K562 (cell line): ENCODE data around the gene RIPOR1. TPM values are rescaled to one million over a fixed set of nuclear protein-coding genes. Genes with fewer than 3 reads are reported as not detected.
A peak's percentile ranks its signal among the peaks of the same experiment; 100 is the strongest.

Source experiments
- ARID4B ChIP-seq: sonication (generic); formaldehyde crosslinking; IDR thresholded peaks from 2 replicates; pipeline ENCODE4 v1.8.0; 2022; ENCODE audit warnings: mild to moderate bottlenecking, missing genetic modification reagents
- BMI1 ChIP-seq: fragments of 150-350 bp; IDR thresholded peaks from 2 replicates; pipeline ENCODE4 v1.6.1; 2014; ENCODE audit warnings: low read length
- CEBPG ChIP-seq, 3 experiments: fragments of 200-800 bp in 1 of 3; sonication (Bioruptor generic) in 1 of 3; sonication (generic) in 1 of 3; formaldehyde crosslinking in 1 of 3; IDR thresholded peaks in 2 of 3; conservative IDR thresholded peaks in 1 of 3; 2 replicates each; pipeline versions ENCODE4 v1.6.1 to v1.8.0; 2016 to 2022; ENCODE audit warnings: missing compliant biosample characterization in 2 of 3, missing genetic modification characterization in 2 of 3, mild to moderate bottlenecking in 1 of 3, missing genetic modification reagents in 1 of 3
- FOXK2 ChIP-seq, 2 experiments: fragments of 450-650 bp; IDR thresholded peaks in 1 of 2; conservative IDR thresholded peaks in 1 of 2; 2 replicates each; pipeline ENCODE4 v1.6.1; 2016; ENCODE audit warnings: low read depth in 2 of 2, mild to moderate bottlenecking in 1 of 2
- PTRF ChIP-seq: fragments of 450-650 bp; IDR thresholded peaks from 2 replicates; pipeline ENCODE4 v1.6.1; 2016; ENCODE audit warnings: mild to moderate bottlenecking, missing genetic modification characterization, missing compliant biosample characterization
- REST ChIP-seq, 2 experiments: fragments of 450-650 bp; formaldehyde crosslinking in 1 of 2; IDR thresholded peaks; 2 replicates each; pipeline versions ENCODE4 v1.4.0 to v1.6.1; 2014 to 2020; ENCODE audit warnings: mild to moderate bottlenecking in 2 of 2, borderline replicate concordance in 1 of 2, low read depth in 1 of 2
- TCF3 ChIP-seq: sonication (generic); formaldehyde crosslinking; IDR thresholded peaks from 2 replicates; pipeline ENCODE4 v1.4.0; 2020; ENCODE audit warnings: mild to moderate bottlenecking, missing genetic modification reagents
- YBX1 ChIP-seq: fragments of 450-650 bp; IDR thresholded peaks from 2 replicates; pipeline ENCODE4 v1.7.1; 2016; ENCODE audit warnings: mild to moderate bottlenecking
- ZNF134 ChIP-seq: fragments of 250-450 bp; sonication (Bioruptor Pico); conservative IDR thresholded peaks from 2 replicates; pipeline ENCODE4 v1.4.0; 2020
- ZNF507 ChIP-seq: conservative IDR thresholded peaks from 2 replicates; pipeline ENCODE4 v1.6.1; 2017; ENCODE audit warnings: missing genetic modification characterization, missing compliant biosample characterization
- polyA plus RNA-seq, 8 experiments: library from polyadenylated mRNA; depleted of rRNA in 4 of 8; stranded (reverse) in 5 of 8; unstranded in 3 of 8; fragments of >200 nt; fragmentation: Nextera tagmentation in 2 of 8; fragmentation: Illumina TruSeq in 1 of 8; extraction: Ambion mirVana in 2 of 8; extraction: Trizol in 1 of 8; gene quantifications; 2 replicates each; pipeline versions ENCODE4 v1.2.1 to v1.2.3, GENCODE V29; 2011 to 2014; ENCODE audit warnings: inconsistent platforms in 1 of 8, missing spikeins in 1 of 8
- total RNA-seq, 7 experiments: library from RNA; depleted of rRNA in 6 of 7; stranded (reverse); fragments of >200 nt in 6 of 7; fragmentation: Illumina TruSeq in 2 of 7; extraction: Trizol in 2 of 7; gene quantifications; 2 replicates each; pipeline versions ENCODE4 v1.2.1 to v1.2.3, GENCODE V29; 2011 to 2021; ENCODE audit warnings: low replicate concordance in 1 of 7
- TF ChIP-seq, protein P1 (sequence below), 3 experiments: IDR thresholded peaks in 2 of 3; conservative IDR thresholded peaks in 1 of 3; 2 replicates each; pipeline ENCODE4 v1.5.1; 2011 to 2012; ENCODE audit warnings: low read length in 3 of 3, mild to moderate bottlenecking in 3 of 3, control low read depth in 2 of 3, improper control_type of control experiment in 1 of 3, inconsistent platforms in 1 of 3, low read depth in 1 of 3, mixed read lengths in 1 of 3, moderate library complexity in 1 of 3; ENCODE audit not compliant: insufficient read depth in 2 of 3

The RIPOR1 gene
- total and polyA plus RNA-seq, 9 of the 15 experiments (the other 6 are each of a cell fraction or from before 2014, with no cell fraction given): 0.36 to 31.1 (median 3.0) TPM

- TF ChIP-seq, protein P1, sequence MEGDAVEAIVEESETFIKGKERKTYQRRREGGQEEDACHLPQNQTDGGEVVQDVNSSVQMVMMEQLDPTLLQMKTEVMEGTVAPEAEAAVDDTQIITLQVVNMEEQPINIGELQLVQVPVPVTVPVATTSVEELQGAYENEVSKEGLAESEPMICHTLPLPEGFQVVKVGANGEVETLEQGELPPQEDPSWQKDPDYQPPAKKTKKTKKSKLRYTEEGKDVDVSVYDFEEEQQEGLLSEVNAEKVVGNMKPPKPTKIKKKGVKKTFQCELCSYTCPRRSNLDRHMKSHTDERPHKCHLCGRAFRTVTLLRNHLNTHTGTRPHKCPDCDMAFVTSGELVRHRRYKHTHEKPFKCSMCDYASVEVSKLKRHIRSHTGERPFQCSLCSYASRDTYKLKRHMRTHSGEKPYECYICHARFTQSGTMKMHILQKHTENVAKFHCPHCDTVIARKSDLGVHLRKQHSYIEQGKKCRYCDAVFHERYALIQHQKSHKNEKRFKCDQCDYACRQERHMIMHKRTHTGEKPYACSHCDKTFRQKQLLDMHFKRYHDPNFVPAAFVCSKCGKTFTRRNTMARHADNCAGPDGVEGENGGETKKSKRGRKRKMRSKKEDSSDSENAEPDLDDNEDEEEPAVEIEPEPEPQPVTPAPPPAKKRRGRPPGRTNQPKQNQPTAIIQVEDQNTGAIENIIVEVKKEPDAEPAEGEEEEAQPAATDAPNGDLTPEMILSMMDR (IDR thresholded peaks at IDR 0.05 in 2 of 3, conservative IDR thresholded peaks at IDR 0.05 in 1 of 3; ENCODE audit: insufficient read depth in 2 of 3, low read depth in 1 of 3, low read length in 3 of 3): no peak; a peak in 1 of 6 replicates
- TF ChIP-seq ARID4B (CRISPR knock-in tag) (no peak), YBX1 (no peak), ZNF134 (CRISPR knock-in tag) (no peak), BMI1 (no peak), REST (IDR thresholded peaks at IDR 0.05; ENCODE audit: borderline replicate concordance) (peak; percentile 39; the same call in 1 of the 2 replicates), REST (CRISPR knock-in tag; IDR thresholded peaks at IDR 0.05; ENCODE audit: low read depth) (no peak), PTRF (tag) (no peak), FOXK2 (conservative IDR thresholded peaks at IDR 0.05 in 1 of 2, IDR thresholded peaks at IDR 0.05 in 1 of 2; ENCODE audit: low read depth in 2 of 2) (no peak), ZNF507 (tag) (no peak), CEBPG (CRISPR knock-in tag; IDR thresholded peaks at IDR 0.05) (no peak), CEBPG (tag; conservative IDR thresholded peaks at IDR 0.05 in 1 of 2, IDR thresholded peaks at IDR 0.05 in 1 of 2) (no peak), TCF3 (no peak)
These were observed at the start of gene RIPOR1 (continued) for GRCh38 chr16:67528222-67528869.
